ENCODE measurements around the gene STX4. TPM values are rescaled to one million over a fixed set of nuclear protein-coding genes. Genes with fewer than 3 reads are reported as not detected.

STX4 gene
- total RNA-seq, 1 experiment from 2014 or later = 29.2 TPM

DNA sequence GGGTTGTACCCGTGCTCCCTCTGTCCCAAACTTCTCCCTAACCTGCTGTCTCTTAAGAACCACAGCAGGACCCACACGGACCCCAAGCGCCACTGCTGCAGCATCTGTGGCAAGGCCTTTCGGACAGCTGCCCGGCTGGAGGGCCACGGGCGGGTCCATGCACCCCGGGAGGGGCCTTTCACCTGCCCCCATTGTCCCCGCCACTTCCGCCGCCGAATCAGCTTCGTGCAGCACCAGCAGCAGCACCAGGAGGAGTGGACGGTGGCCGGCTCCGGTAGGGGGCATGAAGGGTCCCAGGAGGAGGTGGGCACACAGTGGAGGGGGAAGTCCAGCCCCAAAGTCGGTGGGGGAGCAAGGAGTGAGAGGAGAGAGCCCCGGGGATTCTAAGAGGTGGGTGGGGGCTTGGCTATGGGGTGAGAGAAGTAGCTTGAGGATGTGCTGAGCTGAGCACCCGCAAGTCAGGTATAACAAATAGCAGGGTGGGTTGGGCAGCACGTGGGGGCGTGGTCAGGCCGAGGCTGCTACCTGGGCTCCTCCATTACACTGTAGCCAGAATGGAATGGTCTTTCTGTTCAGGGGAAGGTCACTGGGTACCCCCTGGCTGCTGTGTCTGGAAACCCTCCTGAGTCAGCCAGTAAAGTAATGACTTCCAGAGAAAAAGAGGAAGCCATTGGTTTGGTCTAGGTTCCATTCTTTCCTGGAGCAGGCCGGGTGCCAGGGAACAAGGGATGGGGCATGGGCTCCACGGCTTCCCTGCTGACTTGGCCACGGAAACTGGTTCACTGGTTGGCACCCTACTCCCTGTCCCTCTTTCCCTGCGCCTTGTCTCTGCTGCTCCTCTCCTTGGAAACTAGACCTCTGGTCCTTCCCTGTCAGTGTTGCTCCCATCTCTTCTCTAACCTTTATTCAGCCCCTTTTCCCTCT, 48.3 kb downstream of the STX4 start:
- H3K36me3 Mint-ChIP-seq (ENCODE audit: insufficient read depth, unreplicated experiment) = peaks cover 38% of the 10 kb centered on the region
- no peak overlapping the region for H3K4me3 Mint-ChIP-seq (ENCODE audit: unreplicated experiment)
- no peak for DNase-seq
- Histone ChIP-seq H3K4me1 (no peaks in the 10 kb centered on the region), H3K36me3 (ENCODE audit: control insufficient read depth, insufficient read depth, low read length) (peaks cover 3% of the 10 kb centered on the region), H3K9me3 (no peaks in the 10 kb centered on the region), H3K27me3 (replicated peaks; ENCODE audit: control insufficient read depth, insufficient read depth, low read length) (no peaks in the 10 kb centered on the region), H3K4me3 (ENCODE audit: low read depth, low read length) (no peak overlapping the region)
- POLR2A ChIA-PET = interaction anchor here (0.6 kb wide), 1 partner anchor 67 kb away, joined by 17 read pairs; no protein-coding TSS in a partner anchor
- no peaks in the 10 kb centered on the region for H3K4me1 Mint-ChIP-seq (ENCODE audit: low read depth, unreplicated experiment)
- H3K27me3 Mint-ChIP-seq (ENCODE audit: insufficient read depth, unreplicated experiment) = no peaks in the 10 kb centered on the region
- CTCF ChIA-PET = no interaction called here
- no TSS peak for BruUV-seq (replicated peaks)
- no peak overlapping the region for H3K27ac Mint-ChIP-seq (ENCODE audit: unreplicated experiment)
- intact Hi-C loops (cut with micrococcal nuclease; ENCODE audit: unreplicated experiment) = no loop called here
- TF ChIP-seq CTCF (IDR thresholded peaks at IDR 0.05; ENCODE audit: insufficient read depth in 1 of 2, low read depth in 1 of 2, low read length in 1 of 2, severe bottlenecking in 1 of 2, unreplicated experiment in 1 of 2) = no peak
- H3K9me3 Mint-ChIP-seq (ENCODE audit: unreplicated experiment) = no peaks in the 10 kb centered on the region

- H3K27ac Mint-ChIP-seq (ENCODE audit: unreplicated experiment) = no peak overlapping the region
- intact Hi-C loops (cut with micrococcal nuclease; ENCODE audit: unreplicated experiment) = no loop called here
- H3K27me3 Mint-ChIP-seq (ENCODE audit: insufficient read depth, unreplicated experiment) = no peaks in the 10 kb centered on the region
- peaks cover 38% of the 10 kb centered on the region for H3K36me3 Mint-ChIP-seq (ENCODE audit: insufficient read depth, unreplicated experiment)
- H3K9me3 ChIP-seq = no peaks in the 10 kb centered on the region
- no peak for TF ChIP-seq CTCF (IDR thresholded peaks at IDR 0.05; ENCODE audit: insufficient read depth in 1 of 2, low read depth in 1 of 2, low read length in 1 of 2, severe bottlenecking in 1 of 2, unreplicated experiment in 1 of 2)
- H3K4me1 Mint-ChIP-seq (ENCODE audit: low read depth, unreplicated experiment) = no peaks in the 10 kb centered on the region
- ChIA-PET POLR2A (interaction anchor here (0.6 kb wide), 1 partner anchor 68 kb away, joined by 17 read pairs; no protein-coding TSS in a partner anchor), CTCF (no interaction called here)
- no peak overlapping the region for H3K4me3 Mint-ChIP-seq (ENCODE audit: unreplicated experiment)
- H3K4me3 ChIP-seq (ENCODE audit: low read depth, low read length) = no peak overlapping the region
- H3K27me3 ChIP-seq (replicated peaks; ENCODE audit: control insufficient read depth, insufficient read depth, low read length) = no peaks in the 10 kb centered on the region
- no TSS peak for BruUV-seq (replicated peaks)
- no peaks in the 10 kb centered on the region for H3K9me3 Mint-ChIP-seq (ENCODE audit: unreplicated experiment)
- no peaks in the 10 kb centered on the region for H3K4me1 ChIP-seq
- DNase-seq = no peak
- peaks cover 3% of the 10 kb centered on the region for H3K36me3 ChIP-seq (ENCODE audit: control insufficient read depth, insufficient read depth, low read length)
Measured at GRCh38 chr16:31082368-31083045, 49.1 kb downstream of the STX4 start.

- BruUV-seq (replicated peaks) = no TSS peak
Measured at GRCh38 chr16:31083081-31083480, 49.7 kb downstream of the STX4 start.

More at GRCh38 chr16:31083081-31083480, 49.7 kb downstream of the STX4 start:
- no peaks in the 10 kb centered on the region for H3K9me3 ChIP-seq
- POLR2A ChIA-PET = no interaction called here
- Mint-ChIP-seq H3K4me1 (ENCODE audit: low read depth, unreplicated experiment) (no peaks in the 10 kb centered on the region), H3K27ac (ENCODE audit: unreplicated experiment) (no peak overlapping the region), H3K27me3 (ENCODE audit: insufficient read depth, unreplicated experiment) (no peaks in the 10 kb centered on the region), H3K4me3 (ENCODE audit: unreplicated experiment) (no peak overlapping the region), H3K9me3 (ENCODE audit: unreplicated experiment) (no peaks in the 10 kb centered on the region), H3K36me3 (ENCODE audit: insufficient read depth, unreplicated experiment) (peaks cover 38% of the 10 kb centered on the region)
- no peak for TF ChIP-seq CTCF (IDR thresholded peaks at IDR 0.05; ENCODE audit: insufficient read depth in 1 of 2, low read depth in 1 of 2, low read length in 1 of 2, severe bottlenecking in 1 of 2, unreplicated experiment in 1 of 2)
- DNase-seq = no peak
- CTCF ChIA-PET = no interaction called here
- H3K4me3 ChIP-seq (ENCODE audit: low read depth, low read length) = no peak overlapping the region
- H3K4me1 ChIP-seq = no peaks in the 10 kb centered on the region
- H3K27me3 ChIP-seq (replicated peaks; ENCODE audit: control insufficient read depth, insufficient read depth, low read length) = no peaks in the 10 kb centered on the region
- peaks cover 3% of the 10 kb centered on the region for H3K36me3 ChIP-seq (ENCODE audit: control insufficient read depth, insufficient read depth, low read length)
- intact Hi-C loops (cut with micrococcal nuclease; ENCODE audit: unreplicated experiment) = no loop called here
